ENCODE measurements around the gene TRAF6.

The TRAF6 gene

DNA sequence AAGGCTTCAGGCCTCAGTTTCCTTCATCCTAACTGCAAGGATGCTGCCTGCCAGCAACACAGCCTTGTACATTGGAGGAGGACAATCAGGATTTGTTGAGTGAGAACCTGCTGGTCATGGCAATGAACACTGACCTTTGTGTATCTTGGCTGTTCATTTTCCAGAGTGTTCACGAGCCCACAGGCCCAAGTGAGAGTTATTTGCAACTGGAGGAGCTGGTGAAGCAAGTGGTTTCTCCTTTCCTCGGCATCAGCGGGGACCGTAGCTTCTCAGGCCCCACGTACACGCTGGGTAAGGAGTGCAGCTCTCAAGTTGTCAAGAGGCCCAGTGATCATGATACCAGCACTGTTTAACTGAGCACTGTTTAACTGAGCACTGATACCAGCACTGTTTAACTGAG lies 59.0 kb downstream of the TRAF6 start:
- Histone ChIP-seq H3K9me3 (ENCODE audit: control insufficient read depth, insufficient read depth, low read length) (no peaks in the 10 kb centered on the region), H3K27me3 (ENCODE audit: control insufficient read depth, insufficient read depth, low read length) (no peaks in the 10 kb centered on the region), H3K36me3 (ENCODE audit: control insufficient read depth, insufficient read depth, low read length) (no peaks in the 10 kb centered on the region), H3K4me1 (ENCODE audit: control insufficient read depth, insufficient read depth, low read length) (0 out of 2 replicates have a peak, but pooled peaks cover 4% of the 10 kb centered on the region), H3K4me3 (ENCODE audit: low read length) (no peak overlapping the region), H3K27ac (ENCODE audit: low read length) (no peak overlapping the region)
- DNase-seq (ENCODE audit: low read depth, low spot score) = no peak
- WGBS (ENCODE audit: insufficient coverage, insufficient read length) = no CpG with 5 or more reads among the region's 6 CpGs

DNA sequence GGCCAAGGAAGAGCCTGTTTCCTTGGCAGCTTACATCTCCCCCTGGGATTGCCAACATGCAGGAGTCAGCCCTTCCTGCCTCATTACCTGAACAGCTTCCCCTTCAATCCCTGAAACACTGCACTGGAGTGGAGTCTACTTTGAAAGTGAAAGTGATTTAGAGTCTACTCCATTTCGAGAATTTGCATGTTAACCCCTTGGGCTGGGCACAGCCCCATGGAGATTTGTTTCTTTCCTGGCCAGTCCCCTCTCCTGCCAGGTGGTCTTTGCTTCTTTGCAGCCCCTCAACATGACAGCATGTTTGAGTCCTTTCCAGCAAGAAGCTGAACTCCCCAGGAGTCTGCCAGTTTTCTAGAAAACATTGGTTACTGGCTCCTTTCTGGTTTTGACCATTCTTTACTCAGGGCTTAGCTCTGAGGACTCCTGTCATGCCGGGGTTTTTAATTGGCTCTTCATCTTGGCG lies 59.9 kb downstream of the TRAF6 start:
- WGBS (ENCODE audit: insufficient coverage, insufficient read length) = no CpG with 5 or more reads among the region's 3 CpGs

DNA sequence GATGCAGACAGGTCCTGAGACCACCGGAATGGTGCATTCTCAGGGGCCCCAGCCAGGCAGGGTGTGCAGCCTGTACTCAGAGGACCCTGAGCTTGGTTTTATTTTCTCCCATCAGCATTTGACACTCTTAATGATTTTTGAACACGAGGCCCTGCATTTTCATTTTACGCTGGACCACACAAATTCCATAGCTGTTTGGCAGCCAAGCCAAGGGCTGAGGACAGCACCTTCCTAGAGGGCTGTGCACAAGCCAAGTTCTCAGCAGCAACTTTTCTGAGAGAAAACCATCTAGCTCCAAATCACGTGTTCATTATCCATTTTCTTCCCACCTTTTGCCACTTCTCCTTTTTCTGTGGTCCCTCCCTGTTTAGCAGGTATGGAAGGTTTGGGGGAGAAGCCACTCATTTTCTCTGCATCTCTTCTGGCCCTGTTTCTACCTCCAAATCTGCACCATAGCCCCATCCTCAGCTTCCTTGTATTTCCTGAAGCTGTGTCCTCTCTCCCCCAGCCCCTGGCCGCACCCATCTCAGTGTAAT lies 60.4 kb downstream of the TRAF6 start:
- Histone ChIP-seq H3K27ac (ENCODE audit: low read length) (no peak overlapping the region), H3K27me3 (ENCODE audit: control insufficient read depth, insufficient read depth, low read length) (no peaks in the 10 kb centered on the region), H3K4me3 (ENCODE audit: low read length) (no peak overlapping the region), H3K4me1 (ENCODE audit: control insufficient read depth, insufficient read depth, low read length) (0 out of 2 replicates have a peak, but pooled peaks cover 3% of the 10 kb centered on the region), H3K36me3 (ENCODE audit: control insufficient read depth, insufficient read depth, low read length) (no peaks in the 10 kb centered on the region), H3K9me3 (ENCODE audit: control insufficient read depth, insufficient read depth, low read length) (no peaks in the 10 kb centered on the region)
- no peak for DNase-seq (ENCODE audit: low read depth, low spot score)
- no CpG with 5 or more reads among the region's 5 CpGs for WGBS (ENCODE audit: insufficient coverage, insufficient read length)

More for the DNA sequence above, 59.9 kb downstream of the TRAF6 start:
- Histone ChIP-seq H3K4me3 (ENCODE audit: low read length) (no peak overlapping the region), H3K9me3 (ENCODE audit: control insufficient read depth, insufficient read depth, low read length) (no peaks in the 10 kb centered on the region), H3K27ac (ENCODE audit: low read length) (no peak overlapping the region), H3K36me3 (ENCODE audit: control insufficient read depth, insufficient read depth, low read length) (no peaks in the 10 kb centered on the region), H3K4me1 (ENCODE audit: control insufficient read depth, insufficient read depth, low read length) (0 out of 2 replicates have a peak, but pooled peaks cover 4% of the 10 kb centered on the region), H3K27me3 (ENCODE audit: control insufficient read depth, insufficient read depth, low read length) (no peaks in the 10 kb centered on the region)
- DNase-seq (ENCODE audit: low read depth, low spot score) = no peak

DNA sequence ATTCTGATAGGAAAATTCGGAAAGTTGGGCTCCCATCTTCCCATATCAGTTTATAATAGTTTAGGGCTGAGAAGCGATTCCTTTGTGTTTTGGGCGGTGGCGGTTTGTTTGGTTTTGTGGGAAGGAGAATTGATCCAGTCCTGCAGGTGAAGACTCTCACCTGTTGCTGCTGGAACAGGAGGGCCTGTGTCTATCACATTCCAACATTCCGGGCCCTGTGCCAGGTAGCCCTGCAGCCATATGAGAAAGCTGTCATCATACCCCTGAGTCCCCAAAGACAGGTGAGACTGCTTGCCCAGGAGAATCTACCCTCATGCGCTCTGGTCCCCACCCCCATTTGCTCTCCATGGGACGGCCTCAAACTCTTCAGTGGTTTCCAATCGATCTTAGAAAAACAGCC lies 62.1 kb downstream of the TRAF6 start:
- H3K4me1 ChIP-seq (ENCODE audit: control insufficient read depth, insufficient read depth, low read length) = no peaks in the 10 kb centered on the region
- no peak overlapping the region for H3K4me3 ChIP-seq (ENCODE audit: low read length)
- no peaks in the 10 kb centered on the region for H3K36me3 ChIP-seq (ENCODE audit: control insufficient read depth, insufficient read depth, low read length)
- H3K27ac ChIP-seq (ENCODE audit: low read length) = no peak overlapping the region
- 100% methylated on average over 3 of the region's 8 CpGs for WGBS (ENCODE audit: insufficient coverage, insufficient read length)
- no peak for DNase-seq (ENCODE audit: low read depth, low spot score)
- H3K27me3 ChIP-seq (ENCODE audit: control insufficient read depth, insufficient read depth, low read length) = no peaks in the 10 kb centered on the region
- H3K9me3 ChIP-seq (ENCODE audit: control insufficient read depth, insufficient read depth, low read length) = no peaks in the 10 kb centered on the region

DNA sequence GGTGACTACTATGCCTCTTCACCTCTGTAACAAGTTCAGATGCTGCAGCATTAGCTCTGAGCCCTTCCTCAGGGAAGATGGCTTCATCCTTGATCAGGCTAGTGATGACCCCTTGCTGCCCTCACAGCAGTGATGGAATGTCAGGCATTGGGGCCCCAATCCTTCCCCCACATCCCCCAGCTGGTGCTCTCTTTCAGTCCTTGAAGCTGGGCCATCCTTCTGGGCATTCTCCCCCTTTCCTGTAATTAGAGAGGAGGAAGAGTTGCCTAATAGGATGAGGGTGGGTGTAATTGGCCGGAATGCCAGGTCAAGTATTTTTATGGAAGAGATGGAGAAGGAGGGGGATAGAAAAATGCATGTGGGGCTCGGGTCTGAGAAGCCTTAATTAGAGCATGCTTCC lies 62.6 kb downstream of the TRAF6 start:
- Histone ChIP-seq H3K36me3 (ENCODE audit: control insufficient read depth, insufficient read depth, low read length) (no peaks in the 10 kb centered on the region), H3K27me3 (ENCODE audit: control insufficient read depth, insufficient read depth, low read length) (no peaks in the 10 kb centered on the region), H3K4me1 (ENCODE audit: control insufficient read depth, insufficient read depth, low read length) (no peaks in the 10 kb centered on the region), H3K9me3 (ENCODE audit: control insufficient read depth, insufficient read depth, low read length) (no peaks in the 10 kb centered on the region), H3K4me3 (ENCODE audit: low read length) (no peak overlapping the region), H3K27ac (ENCODE audit: low read length) (no peak overlapping the region)
- DNase-seq (ENCODE audit: low read depth, low spot score) = no peak
- 100% methylated on average over 1 of the region's 2 CpGs for WGBS (ENCODE audit: insufficient coverage, insufficient read length)

DNA sequence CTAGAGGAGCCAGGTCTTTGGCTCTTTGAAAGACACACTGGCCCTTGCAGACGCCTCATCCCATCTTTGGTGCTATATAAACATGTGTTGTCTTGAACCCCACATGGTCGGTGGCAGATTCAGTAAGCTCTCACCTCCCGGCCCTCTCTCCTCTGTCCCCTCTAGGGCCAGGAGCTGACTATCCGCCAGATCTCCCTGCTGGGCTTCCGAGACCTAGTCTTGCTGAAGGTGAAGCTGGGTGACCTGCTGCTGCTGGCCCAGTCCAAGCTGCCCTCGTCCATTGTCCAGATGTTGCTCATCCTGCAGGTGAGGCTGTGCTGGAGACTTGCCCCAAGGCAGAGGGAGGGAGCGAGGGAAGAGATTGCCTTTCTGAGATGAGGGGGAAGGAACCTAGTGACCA lies 63.9 kb downstream of the TRAF6 start:
- H3K27me3 ChIP-seq (ENCODE audit: control insufficient read depth, insufficient read depth, low read length) = no peaks in the 10 kb centered on the region
- H3K4me1 ChIP-seq (ENCODE audit: control insufficient read depth, insufficient read depth, low read length) = no peaks in the 10 kb centered on the region
- H3K9me3 ChIP-seq (ENCODE audit: control insufficient read depth, insufficient read depth, low read length) = no peaks in the 10 kb centered on the region
- no peak overlapping the region for H3K4me3 ChIP-seq (ENCODE audit: low read length)
- DNase-seq (ENCODE audit: low read depth, low spot score) = no peak
- no peaks in the 10 kb centered on the region for H3K36me3 ChIP-seq (ENCODE audit: control insufficient read depth, insufficient read depth, low read length)
- no CpG with 5 or more reads among the region's 7 CpGs for WGBS (ENCODE audit: insufficient coverage, insufficient read length)
- H3K27ac ChIP-seq (ENCODE audit: low read length) = no peak overlapping the region

DNA sequence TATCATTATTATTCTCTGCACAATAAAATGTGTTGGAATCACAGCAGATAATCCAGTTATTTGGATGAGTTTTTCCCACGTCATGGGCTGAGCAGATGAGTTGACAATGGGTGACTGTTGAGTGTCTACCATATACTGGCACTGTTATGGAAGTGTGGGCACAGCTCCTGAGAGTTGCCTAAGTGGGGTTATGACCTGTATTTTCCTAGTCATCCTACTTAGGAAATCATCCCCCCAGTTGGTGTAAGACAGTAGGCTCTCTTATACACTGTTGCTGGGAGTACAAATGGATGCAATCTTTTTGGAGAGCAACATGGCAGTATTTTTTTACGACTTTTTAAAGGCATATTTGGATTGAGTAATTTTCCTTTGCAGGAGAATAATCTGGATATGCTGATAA lies 66.4 kb downstream of the TRAF6 start:
- no peaks in the 10 kb centered on the region for H3K27me3 ChIP-seq (ENCODE audit: control insufficient read depth, insufficient read depth, low read length)
- no peaks in the 10 kb centered on the region for H3K36me3 ChIP-seq (ENCODE audit: control insufficient read depth, insufficient read depth, low read length)
- H3K4me3 ChIP-seq (ENCODE audit: low read length) = no peak overlapping the region
- WGBS (ENCODE audit: insufficient coverage, insufficient read length) = no CpG with 5 or more reads among the region's 2 CpGs
- no peak overlapping the region for H3K27ac ChIP-seq (ENCODE audit: low read length)
- no peaks in the 10 kb centered on the region for H3K9me3 ChIP-seq (ENCODE audit: control insufficient read depth, insufficient read depth, low read length)
- no peak for DNase-seq (ENCODE audit: low read depth, low spot score)
- no peaks in the 10 kb centered on the region for H3K4me1 ChIP-seq (ENCODE audit: control insufficient read depth, insufficient read depth, low read length)

DNA sequence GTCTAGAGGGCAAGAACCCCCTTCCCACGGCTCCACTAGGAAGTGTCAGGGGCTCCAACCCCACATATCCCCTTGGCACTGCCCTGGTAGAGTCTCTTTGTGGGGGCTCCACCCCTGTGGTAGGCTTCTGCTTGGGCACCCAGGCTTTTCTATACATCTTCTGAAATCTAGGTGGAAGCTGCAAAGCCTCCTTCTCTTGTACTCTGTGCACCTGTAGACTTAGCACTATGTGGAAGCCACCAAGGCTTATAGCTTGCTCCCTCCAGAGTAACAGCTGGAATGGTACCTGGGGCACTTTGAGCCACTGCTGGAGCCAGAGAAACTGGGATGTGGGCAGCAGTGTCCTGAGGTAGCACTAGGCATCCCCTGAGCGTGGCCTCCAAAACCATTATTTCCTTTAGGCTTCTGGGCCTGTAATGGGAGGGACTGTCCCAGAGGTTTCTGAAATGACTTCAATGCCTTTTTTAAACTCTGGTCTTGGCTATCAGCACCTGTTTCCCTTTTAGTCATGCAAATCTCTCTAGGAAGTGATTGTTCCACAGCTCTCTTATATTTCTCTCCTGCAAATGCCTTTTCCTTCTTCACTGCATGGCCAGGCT lies 68.4 kb downstream of the TRAF6 start:
- DNase-seq (ENCODE audit: low read depth, low spot score) = no peak

DNA sequence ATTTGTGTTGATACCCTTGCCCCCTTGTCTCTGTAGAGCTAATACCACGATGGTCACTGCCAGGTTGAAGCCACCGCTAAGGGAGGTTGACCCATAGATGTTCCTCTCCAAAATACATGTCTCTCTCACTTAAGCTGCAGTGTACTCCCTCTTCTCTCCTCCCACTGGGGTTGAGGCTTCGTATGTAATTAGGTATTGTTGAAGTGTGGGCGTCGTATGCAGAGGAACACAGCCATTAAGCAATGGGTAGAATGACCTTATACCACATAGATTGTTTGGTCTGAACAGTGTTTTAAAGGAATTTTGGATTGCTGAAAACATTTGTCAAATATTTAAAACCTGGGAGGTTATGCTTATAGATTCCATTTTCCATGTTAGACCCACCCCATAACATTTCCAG lies 71.9 kb downstream of the TRAF6 start:
- H3K27me3 ChIP-seq (ENCODE audit: control insufficient read depth, insufficient read depth, low read length) = no peaks in the 10 kb centered on the region
- DNase-seq (ENCODE audit: low read depth, low spot score) = no peak
- no peak overlapping the region for H3K4me3 ChIP-seq (ENCODE audit: low read length)
- no CpG with 5 or more reads among the region's 5 CpGs for WGBS (ENCODE audit: insufficient coverage, insufficient read length)
- H3K9me3 ChIP-seq (ENCODE audit: control insufficient read depth, insufficient read depth, low read length) = no peaks in the 10 kb centered on the region
- H3K36me3 ChIP-seq (ENCODE audit: control insufficient read depth, insufficient read depth, low read length) = no peaks in the 10 kb centered on the region
- no peak overlapping the region for H3K27ac ChIP-seq (ENCODE audit: low read length)
- no peaks in the 10 kb centered on the region for H3K4me1 ChIP-seq (ENCODE audit: control insufficient read depth, insufficient read depth, low read length)

More for the DNA sequence above, 68.4 kb downstream of the TRAF6 start:
- Histone ChIP-seq H3K36me3 (ENCODE audit: control insufficient read depth, insufficient read depth, low read length) (no peaks in the 10 kb centered on the region), H3K9me3 (ENCODE audit: control insufficient read depth, insufficient read depth, low read length) (no peaks in the 10 kb centered on the region), H3K27ac (ENCODE audit: low read length) (no peak overlapping the region), H3K4me3 (ENCODE audit: low read length) (no peak overlapping the region), H3K27me3 (ENCODE audit: control insufficient read depth, insufficient read depth, low read length) (no peaks in the 10 kb centered on the region), H3K4me1 (ENCODE audit: control insufficient read depth, insufficient read depth, low read length) (no peaks in the 10 kb centered on the region)
- no CpG with 5 or more reads among the region's 2 CpGs for WGBS (ENCODE audit: insufficient coverage, insufficient read length)

DNA sequence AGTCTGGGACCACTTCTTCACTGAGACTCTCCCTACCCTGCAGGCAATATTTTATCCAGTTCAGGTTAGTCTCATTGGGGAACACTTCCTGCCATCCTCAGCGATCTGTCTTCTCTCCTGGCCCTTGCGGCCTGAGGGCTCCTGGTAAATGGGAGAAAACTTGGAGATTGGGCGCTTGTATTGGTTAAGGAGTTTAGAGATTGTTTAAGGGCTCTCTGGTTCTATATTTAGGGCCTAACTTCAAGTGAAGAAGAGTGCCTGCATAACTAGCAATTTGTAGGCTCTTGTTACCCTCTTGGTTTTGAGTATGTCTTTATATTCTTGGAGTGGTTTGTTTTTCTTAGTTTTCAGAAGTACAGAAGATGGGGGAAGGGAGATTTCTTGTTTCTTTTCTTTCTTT lies 72.7 kb downstream of the TRAF6 start:
- no peak for DNase-seq (ENCODE audit: low read depth, low spot score)
- no peak overlapping the region for H3K27ac ChIP-seq (ENCODE audit: low read length)
- no peaks in the 10 kb centered on the region for H3K4me1 ChIP-seq (ENCODE audit: control insufficient read depth, insufficient read depth, low read length)
- no CpG with 5 or more reads among the region's 3 CpGs for WGBS (ENCODE audit: insufficient coverage, insufficient read length)
- no peak overlapping the region for H3K4me3 ChIP-seq (ENCODE audit: low read length)
- no peaks in the 10 kb centered on the region for H3K9me3 ChIP-seq (ENCODE audit: control insufficient read depth, insufficient read depth, low read length)
- no peaks in the 10 kb centered on the region for H3K36me3 ChIP-seq (ENCODE audit: control insufficient read depth, insufficient read depth, low read length)
- no peaks in the 10 kb centered on the region for H3K27me3 ChIP-seq (ENCODE audit: control insufficient read depth, insufficient read depth, low read length)
